Measurements from ENCODE around the gene CDK11A.

The CDK11A gene

DNA sequence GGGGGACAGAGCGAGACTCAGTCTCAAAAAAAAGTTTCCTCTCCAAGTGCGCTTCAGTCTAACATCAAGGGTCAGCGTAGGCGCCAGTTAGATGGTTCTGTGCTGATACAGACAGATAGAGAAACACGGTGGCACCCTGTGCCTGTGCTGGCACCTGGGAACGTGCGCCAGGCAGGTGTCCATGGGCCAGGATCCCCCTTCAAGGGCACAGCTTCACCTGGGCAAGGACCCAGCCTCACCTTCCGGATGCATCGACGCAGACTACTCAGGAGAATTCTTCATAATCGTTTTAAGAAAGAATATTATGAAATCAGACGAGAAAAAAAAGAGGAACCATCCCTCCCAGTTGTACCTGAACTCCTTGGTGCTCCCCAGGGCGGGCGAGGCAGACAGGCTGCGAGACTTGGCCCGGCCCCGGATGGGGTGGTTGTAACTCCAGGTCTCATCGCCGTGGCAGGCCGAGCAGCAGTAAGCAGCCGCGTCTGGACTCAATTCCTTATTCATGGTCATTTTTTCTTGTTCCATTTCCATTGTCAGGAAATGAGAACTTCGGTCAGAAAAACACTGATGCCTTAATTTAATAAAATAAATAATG lies 40.8 kb upstream of the CDK11A start:
- Histone ChIP-seq H3K27me3 (ENCODE audit: insufficient read depth, low read depth, severe bottlenecking) (no peaks in the 10 kb centered on the region), H3K36me3 (peaks cover 77% of the 10 kb centered on the region), H3K4me3 (ENCODE audit: low read depth, low read length) (no peak overlapping the region), H3K9me3 (ENCODE audit: severe bottlenecking) (peaks cover 2% of the 10 kb centered on the region), H3K27ac (no peak overlapping the region)
- no peak for TF ChIP-seq CTCF (IDR thresholded peaks at IDR 0.05; ENCODE audit: low read depth, low read length)
- DNase-seq: no peak

DNA sequence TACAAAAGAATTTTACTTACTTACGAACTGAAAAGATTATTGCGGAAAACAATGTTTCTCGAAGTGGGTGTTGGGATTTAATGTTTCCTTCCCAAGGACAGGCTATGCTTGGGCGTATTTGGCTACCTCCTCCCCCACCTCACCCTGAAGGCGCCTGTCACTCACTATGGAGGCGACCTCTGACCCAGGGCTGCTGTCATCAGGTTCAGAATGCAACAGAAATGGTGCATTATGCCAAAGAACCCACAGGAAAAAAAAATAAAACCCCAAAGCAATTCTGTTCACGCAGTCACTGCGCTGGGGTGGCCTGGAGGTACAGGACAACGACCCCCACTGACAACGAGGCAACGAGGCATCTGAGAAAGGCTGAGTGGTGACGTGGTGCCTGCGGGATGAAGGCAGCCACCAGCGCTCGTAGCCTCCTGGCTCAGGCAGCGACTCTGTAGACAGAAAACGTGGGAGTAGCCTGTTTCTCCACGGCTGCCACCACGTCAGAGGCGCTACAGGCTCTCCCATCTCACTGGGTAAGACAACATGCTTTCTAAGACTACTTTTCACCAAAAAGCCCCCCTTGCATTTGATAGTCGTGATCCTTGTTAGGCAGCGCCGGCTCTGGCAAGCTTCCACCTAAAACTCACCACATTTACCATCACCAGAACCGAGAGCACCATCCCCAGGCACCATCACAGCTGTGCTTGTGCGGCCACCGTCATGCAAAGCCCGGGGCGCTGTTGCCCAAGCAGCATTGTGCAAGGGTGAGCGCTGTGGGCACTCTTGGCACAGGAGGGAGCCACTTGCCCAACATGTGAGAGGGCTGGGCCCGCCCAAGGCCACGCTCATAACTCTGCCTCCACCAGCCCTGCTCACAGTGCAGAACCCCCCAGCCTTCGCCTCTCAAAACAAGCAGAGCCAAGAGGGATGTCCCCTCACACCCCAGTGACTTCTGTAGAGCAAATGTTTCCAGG lies 39.8 kb upstream of the CDK11A start:
- no peak overlapping the region for H3K4me3 ChIP-seq (ENCODE audit: low read depth, low read length)
- peaks cover 2% of the 10 kb centered on the region for H3K9me3 ChIP-seq (ENCODE audit: severe bottlenecking)
- DNase-seq: no peak
- no peak for TF ChIP-seq CTCF (IDR thresholded peaks at IDR 0.05; ENCODE audit: low read depth, low read length)
- no peaks in the 10 kb centered on the region for H3K27me3 ChIP-seq (ENCODE audit: insufficient read depth, low read depth, severe bottlenecking)
- H3K27ac ChIP-seq: no peak overlapping the region
- peaks cover 85% of the 10 kb centered on the region for H3K36me3 ChIP-seq

GRCh38 chr1:1761504-1762376 lies 37.6 kb upstream of the CDK11A start:
- no peak for TF ChIP-seq CTCF (IDR thresholded peaks at IDR 0.05; ENCODE audit: low read depth, low read length)
- Histone ChIP-seq H3K4me3 (ENCODE audit: low read depth, low read length) (no peak overlapping the region), H3K27me3 (ENCODE audit: insufficient read depth, low read depth, severe bottlenecking) (no peaks in the 10 kb centered on the region), H3K36me3 (peaks cover 80% of the 10 kb centered on the region), H3K9me3 (ENCODE audit: severe bottlenecking) (no peaks in the 10 kb centered on the region), H3K27ac (no peak overlapping the region)
- DNase-seq: no peak

DNA sequence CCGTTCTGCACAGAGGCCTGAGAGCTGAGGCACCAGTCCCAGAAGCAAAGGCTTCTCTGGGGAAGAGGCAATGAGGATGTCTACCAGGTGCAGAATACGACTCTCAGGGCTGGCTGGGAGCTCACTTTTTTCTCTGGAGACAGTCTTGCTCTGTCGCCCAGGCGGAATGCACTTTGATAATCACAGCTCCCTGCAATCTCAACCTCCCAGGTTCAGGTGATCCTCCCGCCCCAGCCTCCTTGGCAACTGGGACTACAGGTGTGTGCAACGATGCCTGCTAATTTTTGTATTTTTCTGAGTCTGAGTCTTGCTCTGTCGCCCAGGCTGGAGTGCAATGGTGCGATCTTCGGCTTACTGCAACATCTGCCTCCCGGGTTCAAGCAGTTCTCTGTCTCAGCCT lies 36.6 kb upstream of the CDK11A start:
- no peaks in the 10 kb centered on the region for H3K9me3 ChIP-seq (ENCODE audit: severe bottlenecking)
- peaks cover 90% of the 10 kb centered on the region for H3K36me3 ChIP-seq
- TF ChIP-seq CTCF (IDR thresholded peaks at IDR 0.05; ENCODE audit: low read depth, low read length): no peak
- no peak overlapping the region for H3K4me3 ChIP-seq (ENCODE audit: low read depth, low read length)
- no peaks in the 10 kb centered on the region for H3K27me3 ChIP-seq (ENCODE audit: insufficient read depth, low read depth, severe bottlenecking)
- no peak for DNase-seq
- H3K27ac ChIP-seq: no peak overlapping the region

- no peak overlapping the region for H3K27ac ChIP-seq
- H3K9me3 ChIP-seq (ENCODE audit: severe bottlenecking): no peaks in the 10 kb centered on the region
- no peaks in the 10 kb centered on the region for H3K27me3 ChIP-seq (ENCODE audit: insufficient read depth, low read depth, severe bottlenecking)
- DNase-seq: no peak
- TF ChIP-seq CTCF (IDR thresholded peaks at IDR 0.05; ENCODE audit: low read depth, low read length): no peak
- peaks cover 88% of the 10 kb centered on the region for H3K36me3 ChIP-seq
- no peak overlapping the region for H3K4me3 ChIP-seq (ENCODE audit: low read depth, low read length)
These were observed 36.1 kb upstream of the CDK11A start for GRCh38 chr1:1760345-1760650.
